B cell (primary cell): ENCODE results near the gene CCDC24. TPM values are rescaled to one million over a fixed set of nuclear protein-coding genes. Genes with fewer than 3 reads are reported as not detected.

Experiments
- ATAC-seq: fragments of 200-7000 bp; cut with Tn5 transposase; one replicate; pipeline ENCODE4 v1.10.0; 2021; ENCODE audit warnings: low read depth, mild to moderate bottlenecking, moderate number of reproducible peaks, moderate library complexity
- CTCF ChIA-PET: fragments of 350-600 bp; sonication (Branson Sonifier 250); formaldehyde crosslinking; loops from one replicate; lab custom pipeline; 2021; ENCODE audit warnings: antibody characterized with exemption, inconsistent platforms; lab: Charles Lee
- POLR2A ChIA-PET: fragments of 350-600 bp; sonication (Branson Sonifier 250); formaldehyde crosslinking; loops from one replicate; lab custom pipeline; 2021; ENCODE audit warnings: antibody characterized with exemption; lab: Charles Lee
- DNase-seq: peaks from one replicate; pipeline ENCODE4 v3.0.0; 2013
- H2AFZ ChIP-seq: 2 replicates; pipeline ENCODE4 v1.6.1; 2012; ENCODE audit warnings: mild to moderate bottlenecking, low read depth, low read length; ENCODE audit not compliant: insufficient read depth, poor library complexity, severe bottlenecking
- H3K27ac ChIP-seq, 2 donors: 1 replicate in 1 of 2; 2 replicates in 1 of 2; pipeline ENCODE4 v1.5.1; 2012 to 2013; ENCODE audit warnings: low read length in 2 of 2, mild to moderate bottlenecking in 2 of 2, moderate library complexity in 1 of 2
- H3K27me3 ChIP-seq, 4 experiments: fragments of 200-600 bp in 1 of 4; sonication (generic) in 1 of 4; replicated peaks in 1 of 4; 1 replicate in 2 of 4; 2 replicates in 2 of 4; pipeline versions ENCODE4 v1.6.1 to v1.7.0; 2013 to 2016; ENCODE audit warnings: low read length in 3 of 4, mild to moderate bottlenecking in 2 of 4, mixed read lengths in 1 of 4, moderate library complexity in 1 of 4; ENCODE audit not compliant: insufficient read depth in 4 of 4, control insufficient read depth in 3 of 4; ENCODE audit errors: control extremely low read depth in 1 of 4
- H3K36me3 ChIP-seq, 2 experiments: replicated peaks in 1 of 2; 1 replicate in 1 of 2; 2 replicates in 1 of 2; pipeline versions ENCODE4 v1.6.1 to v1.7.1; 2013; ENCODE audit warnings: low read length in 1 of 2; ENCODE audit not compliant: insufficient read depth in 2 of 2, control insufficient read depth in 1 of 2; ENCODE audit errors: control extremely low read depth in 1 of 2, extremely low read depth in 1 of 2
- H3K4me1 ChIP-seq, 2 donors: fragments of 200-600 bp in 1 of 2; sonication (generic) in 1 of 2; 1 replicate in 1 of 2; 2 replicates in 1 of 2; pipeline versions ENCODE4 v1.5.1 to v1.6.1; 2013 to 2017; ENCODE audit warnings: low read length in 2 of 2; ENCODE audit not compliant: control insufficient read depth in 2 of 2, insufficient read depth in 2 of 2
- H3K4me2 ChIP-seq: replicated peaks from 2 replicates; pipeline ENCODE3; 2012; ENCODE audit warnings: mild to moderate bottlenecking, low read depth, low read length; ENCODE audit not compliant: poor library complexity, severe bottlenecking
- H3K4me3 ChIP-seq, 5 experiments: fragments of 200-600 bp in 1 of 5; sonication (generic) in 1 of 5; 1 replicate in 3 of 5; 2 replicates in 2 of 5; pipeline versions ENCODE4 v1.5.1 to v1.7.0; 2011 to 2016; ENCODE audit warnings: low read length in 4 of 5, mild to moderate bottlenecking in 4 of 5, low read depth in 2 of 5, control low read depth in 1 of 5, moderate library complexity in 1 of 5; ENCODE audit not compliant: insufficient read depth in 1 of 5; ENCODE audit errors: control extremely low read depth in 1 of 5, extremely low read depth in 1 of 5
- H3K79me2 ChIP-seq: fragments of 200-600 bp; sonication (generic); one replicate; pipeline ENCODE4 v1.6.0; 2016; ENCODE audit warnings: low read length; ENCODE audit not compliant: control insufficient read depth, insufficient read depth
- H3K9ac ChIP-seq: fragments of 200-600 bp; sonication (generic); 2 replicates; pipeline ENCODE4 v1.6.1; 2017; ENCODE audit warnings: mild to moderate bottlenecking, low read length, moderate library complexity
- H3K9me3 ChIP-seq, 3 donors: one replicate each; pipeline versions ENCODE4 v1.6.1 to v1.7.1; 2013; ENCODE audit warnings: low read length in 2 of 3; ENCODE audit not compliant: control insufficient read depth in 2 of 3, insufficient read depth in 1 of 3; ENCODE audit errors: control extremely low read depth in 1 of 3
- H4K20me1 ChIP-seq: 2 replicates; pipeline ENCODE4 v1.6.0; 2012; ENCODE audit warnings: mild to moderate bottlenecking, low read length; ENCODE audit not compliant: insufficient read depth, control insufficient read depth, poor library complexity, severe bottlenecking
- H3K27ac Mint-ChIP-seq: one replicate; pipeline ENCODE4 v1.8.0; 2021; ENCODE audit warnings: mixed read lengths
- H3K27me3 Mint-ChIP-seq: one replicate; pipeline ENCODE4 v1.8.0; 2021; ENCODE audit warnings: mixed read lengths
- H3K4me1 Mint-ChIP-seq: one replicate; pipeline ENCODE4 v1.8.0; 2021; ENCODE audit warnings: mixed read lengths
- H3K4me3 Mint-ChIP-seq: one replicate; pipeline ENCODE4 v1.8.0; 2021; ENCODE audit warnings: mixed read lengths
- H3K9me3 Mint-ChIP-seq: one replicate; pipeline ENCODE4 v1.8.0; 2022; ENCODE audit warnings: mixed read lengths; ENCODE audit not compliant: insufficient read depth
- EZH2 ChIP-seq: IDR thresholded peaks from 2 replicates; pipeline ENCODE4 v1.6.1; 2012; ENCODE audit warnings: borderline replicate concordance, low read depth, mild to moderate bottlenecking, moderate library complexity, low read length; ENCODE audit not compliant: insufficient read depth, poor library complexity, severe bottlenecking
- WGBS: methylation state at CpG from one replicate; pipeline ENCODE4 v1.1.5; 2013; ENCODE audit warnings: missing lambda C conversion rate; ENCODE audit not compliant: insufficient coverage; 5-methylcytosine and 5-hydroxymethylcytosine counted together
- intact Hi-C: fragments of 100-400 bp; cut with micrococcal nuclease; formaldehyde crosslinking; loops from one replicate; pipeline ENCODE4 v1.10.0; 2022
- polyA plus RNA-seq: library from polyadenylated mRNA; depleted of rRNA; stranded (reverse); fragments of >200 nt; gene quantifications from 2 replicates; pipeline ENCODE4 v1.2.3, GENCODE V29; 2012
- total RNA-seq, 2 donors: library from RNA; stranded (reverse); fragments of 120-200 nt in 1 of 2; gene quantifications; 1 replicate in 1 of 2; 2 replicates in 1 of 2; pipeline versions ENCODE4 v1.2.3 to v1.2.4, GENCODE V29; 2013 to 2022
- TF ChIP-seq, protein P1 (sequence below): fragments of 200-600 bp; IDR thresholded peaks from one replicate; pipeline ENCODE4 v1.8.0; 2022; ENCODE audit warnings: antibody characterized with exemption, mild to moderate bottlenecking

CCDC24 gene
- total and polyA plus RNA-seq, 2 donors (not counting 1 experiment from before 2014, with no cell fraction given) = 10.1 to 18.4 TPM

DNA sequence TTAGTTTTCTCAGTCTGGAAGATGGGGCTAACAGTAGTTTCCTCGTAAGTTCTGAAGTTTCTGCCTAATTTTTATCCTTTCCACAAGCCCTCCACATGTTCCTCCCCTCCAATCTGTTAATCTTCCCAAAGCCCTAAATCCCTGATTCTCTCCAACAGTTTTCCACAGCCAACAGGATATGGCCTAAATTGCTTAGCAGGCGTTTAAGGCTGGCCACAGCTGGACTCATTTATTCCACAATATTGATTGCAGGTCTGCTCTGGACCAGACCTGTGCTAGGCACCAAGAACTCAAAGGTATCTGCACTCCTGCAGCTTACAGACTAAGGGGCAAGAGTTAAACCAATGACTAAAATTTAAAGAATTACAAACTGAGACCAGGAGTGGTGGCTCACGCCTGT lies 35.9 kb downstream of the CCDC24 start:
- H3K27me3 Mint-ChIP-seq = no peaks in the 10 kb centered on the region
- ChIA-PET POLR2A (interaction anchor here (1.2 kb wide), 1 partner anchor 35 kb away, joined by 3 read pairs; no protein-coding TSS in a partner anchor), CTCF (interaction anchor here (5.6 to 17.1 kb wide), 2 partner anchors 9 to 21 kb away, joined by 26 to 227 read pairs; no protein-coding TSS in a partner anchor)
- no peaks in the 10 kb centered on the region for H3K36me3 ChIP-seq
- no peak overlapping the region for H3K4me2 ChIP-seq
- H3K27ac Mint-ChIP-seq = no peak overlapping the region
- H3K9me3 ChIP-seq = no peaks in the 10 kb centered on the region
- TF ChIP-seq, protein P1, sequence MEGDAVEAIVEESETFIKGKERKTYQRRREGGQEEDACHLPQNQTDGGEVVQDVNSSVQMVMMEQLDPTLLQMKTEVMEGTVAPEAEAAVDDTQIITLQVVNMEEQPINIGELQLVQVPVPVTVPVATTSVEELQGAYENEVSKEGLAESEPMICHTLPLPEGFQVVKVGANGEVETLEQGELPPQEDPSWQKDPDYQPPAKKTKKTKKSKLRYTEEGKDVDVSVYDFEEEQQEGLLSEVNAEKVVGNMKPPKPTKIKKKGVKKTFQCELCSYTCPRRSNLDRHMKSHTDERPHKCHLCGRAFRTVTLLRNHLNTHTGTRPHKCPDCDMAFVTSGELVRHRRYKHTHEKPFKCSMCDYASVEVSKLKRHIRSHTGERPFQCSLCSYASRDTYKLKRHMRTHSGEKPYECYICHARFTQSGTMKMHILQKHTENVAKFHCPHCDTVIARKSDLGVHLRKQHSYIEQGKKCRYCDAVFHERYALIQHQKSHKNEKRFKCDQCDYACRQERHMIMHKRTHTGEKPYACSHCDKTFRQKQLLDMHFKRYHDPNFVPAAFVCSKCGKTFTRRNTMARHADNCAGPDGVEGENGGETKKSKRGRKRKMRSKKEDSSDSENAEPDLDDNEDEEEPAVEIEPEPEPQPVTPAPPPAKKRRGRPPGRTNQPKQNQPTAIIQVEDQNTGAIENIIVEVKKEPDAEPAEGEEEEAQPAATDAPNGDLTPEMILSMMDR = no peak
- no peak for TF ChIP-seq EZH2
- no peak overlapping the region for H3K9ac ChIP-seq
- H3K4me1 ChIP-seq = peaks cover 10 to 37% of the 10 kb centered on the region in 2 donors
- no peak overlapping the region for H3K4me3 ChIP-seq
- ATAC-seq (no peak), DNase-seq (no peak)
- H3K27ac ChIP-seq = no peak overlapping the region
- no peak overlapping the region for H3K4me3 Mint-ChIP-seq
- H3K9me3 Mint-ChIP-seq = no peaks in the 10 kb centered on the region
- H3K4me1 Mint-ChIP-seq = peaks cover 45% of the 10 kb centered on the region
- no peak overlapping the region for H2AFZ ChIP-seq
- no peaks in the 10 kb centered on the region for H4K20me1 ChIP-seq
- WGBS = 100% methylated on average over 3 of the region's 3 CpGs
- H3K27me3 ChIP-seq = peaks cover 0 to 4% (median 0%) of the 10 kb centered on the region in 4 experiments
- intact Hi-C loops = no loop called here
- H3K79me2 ChIP-seq = no peaks in the 10 kb centered on the region

DNA sequence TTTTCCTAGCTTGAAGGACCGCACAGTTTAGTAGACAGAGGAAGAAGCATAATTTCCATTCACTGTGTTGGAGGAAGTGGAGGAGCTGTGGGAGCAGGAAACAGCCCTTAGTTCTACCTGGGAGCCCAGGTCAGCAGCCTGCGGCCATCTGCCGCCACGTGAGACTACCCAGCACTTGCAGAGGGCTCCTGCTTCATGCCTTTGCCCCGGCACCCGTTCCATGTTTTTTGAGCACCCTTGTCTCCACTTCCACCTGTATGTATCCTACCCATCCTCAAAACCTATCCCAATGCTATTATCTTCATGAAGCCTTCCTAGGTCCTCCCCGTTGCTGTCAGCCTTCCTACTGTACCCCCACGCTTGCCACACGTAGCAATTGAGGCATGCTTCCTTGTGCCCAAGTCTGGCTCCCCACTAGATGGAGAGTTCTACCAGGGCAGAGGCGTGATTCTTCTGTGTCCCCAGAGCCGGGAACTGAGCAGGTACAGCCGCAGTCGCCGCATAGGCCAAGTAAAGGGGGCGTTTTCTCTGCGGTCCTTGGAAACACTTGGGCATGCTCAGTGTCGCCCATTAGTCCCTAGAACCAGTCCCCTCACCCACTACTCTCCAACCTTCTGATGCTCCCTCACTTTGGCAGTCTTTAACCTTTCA lies 38.0 kb downstream of the CCDC24 start:
- POLR2A ChIA-PET = no interaction called here
- DNase-seq = no peak

More for the DNA sequence above, 38.0 kb downstream of the CCDC24 start:
- H3K4me3 Mint-ChIP-seq = peak overlapping the region; percentile 98
- H3K9me3 ChIP-seq = no peaks in the 10 kb centered on the region
- peak overlapping the region; percentile 100 for H3K4me2 ChIP-seq
- peaks cover 0 to 4% (median 0%) of the 10 kb centered on the region in 4 experiments for H3K27me3 ChIP-seq
- no peaks in the 10 kb centered on the region for H3K36me3 ChIP-seq
- H3K4me3 ChIP-seq = peak overlapping the region; percentile 14 to 87 (median 81)
- TF ChIP-seq EZH2 = no peak
- TF ChIP-seq, protein P1 = no peak
- ATAC-seq = peak; percentile 15
- CTCF ChIA-PET = interaction anchor here (1.0 to 17.1 kb wide), 2 partner anchors 18 to 23 kb away, joined by 3 to 227 read pairs; no protein-coding TSS in a partner anchor
- H3K4me1 ChIP-seq = peaks cover 10 to 37% of the 10 kb centered on the region in 2 donors
- H2AFZ ChIP-seq = peak overlapping the region; percentile 100
- peak overlapping the region; percentile 71 to 72 for H3K27ac ChIP-seq
- peak overlapping the region; percentile 87 for H3K9ac ChIP-seq
- peak overlapping the region; percentile 96 for H3K27ac Mint-ChIP-seq
- 33% methylated on average over 17 of the region's 17 CpGs for WGBS
- no peaks in the 10 kb centered on the region for H3K27me3 Mint-ChIP-seq
- intact Hi-C loops = no loop called here
- no peaks in the 10 kb centered on the region for H4K20me1 ChIP-seq
- H3K79me2 ChIP-seq = no peaks in the 10 kb centered on the region
- H3K9me3 Mint-ChIP-seq = no peaks in the 10 kb centered on the region
- H3K4me1 Mint-ChIP-seq = peaks cover 44% of the 10 kb centered on the region
